Hematopoietic multipotent progenitor cell treated with erythropoietin and hydrocortisone succinate and interleukin-3 and kit ligand, for 17 days (in vitro differentiated cells): Measurements from ENCODE around the gene RNASEH2A.

Experiments used
- DNase-seq: peaks from one replicate; pipeline ENCODE4 v3.0.0-alpha.2; 2015; ENCODE audit warnings: low spot score

Gene RNASEH2A

GRCh38 chr19:12783291-12783848, 23.0 kb upstream of the RNASEH2A start:
- no peak for DNase-seq

GRCh38 chr19:12783849-12784393, 22.5 kb upstream of the RNASEH2A start:
- peak; percentile 52 for DNase-seq

- peak; percentile 78 for DNase-seq
These were observed 22.0 kb upstream of the RNASEH2A start for GRCh38 chr19:12784394-12784870.

DNA sequence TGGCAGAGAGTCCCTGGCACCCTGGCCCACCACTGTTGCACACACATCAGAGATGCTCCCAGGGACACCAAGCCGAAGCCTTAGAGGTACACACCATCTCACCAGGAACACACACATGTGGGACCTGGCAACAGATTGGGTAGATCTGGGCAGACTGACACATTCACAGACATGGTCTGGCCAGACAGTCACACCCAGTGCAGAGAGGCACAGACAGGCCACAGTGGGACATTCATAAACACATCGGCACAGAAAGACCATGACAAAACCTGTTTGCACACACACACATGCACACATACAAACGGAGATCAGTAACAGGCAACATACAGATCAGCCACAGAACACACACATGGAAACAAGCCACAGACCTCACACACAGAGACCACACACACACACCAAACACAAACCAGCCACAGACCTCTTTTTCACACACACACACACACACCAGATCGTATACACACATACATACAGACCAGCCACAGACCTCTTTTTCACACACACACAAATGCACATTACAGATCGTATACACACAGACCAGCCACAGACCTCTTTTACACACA, 21.4 kb upstream of the RNASEH2A start:
- DNase-seq, result no peak

- DNase-seq, result peak; percentile 62
These were observed 20.9 kb upstream of the RNASEH2A start for GRCh38 chr19:12785431-12786031.

DNA sequence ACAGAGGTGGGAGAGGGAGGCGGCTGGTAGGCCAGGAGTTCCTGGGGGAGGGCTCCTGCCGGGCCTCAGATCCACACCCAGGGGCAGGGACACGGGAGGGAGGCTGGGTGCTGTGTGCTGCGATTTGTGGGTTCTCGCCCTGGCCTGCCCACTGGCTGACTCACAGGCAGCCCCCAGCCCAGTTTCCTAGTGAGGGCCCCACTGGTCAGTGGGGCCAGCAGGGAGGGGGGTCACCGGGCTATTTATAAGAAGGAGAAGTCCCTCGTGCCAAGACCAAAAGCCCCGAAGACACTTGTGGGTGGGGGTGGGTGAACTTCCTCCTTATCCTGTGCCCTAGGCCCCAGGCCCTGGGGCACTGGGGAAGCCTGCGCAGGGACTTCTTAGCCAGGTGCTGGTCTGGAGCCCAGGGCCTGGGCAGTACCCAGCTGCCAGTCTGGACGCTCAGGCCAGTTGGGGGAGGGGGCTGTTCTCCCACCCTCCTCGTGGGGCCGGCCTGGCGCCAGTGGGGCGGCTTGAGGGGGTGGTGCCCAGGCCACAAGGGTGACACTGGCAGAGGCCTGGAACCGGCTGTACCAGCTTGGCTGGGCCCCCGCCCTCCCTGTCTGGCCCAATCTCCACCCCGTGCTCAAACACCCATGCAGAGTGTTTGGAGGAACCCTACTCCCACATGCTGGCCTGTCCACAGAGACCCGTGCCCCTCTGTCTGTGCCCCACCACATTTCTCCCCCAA, 20.1 kb upstream of the RNASEH2A start:
- DNase-seq, result peak; percentile 61

DNA sequence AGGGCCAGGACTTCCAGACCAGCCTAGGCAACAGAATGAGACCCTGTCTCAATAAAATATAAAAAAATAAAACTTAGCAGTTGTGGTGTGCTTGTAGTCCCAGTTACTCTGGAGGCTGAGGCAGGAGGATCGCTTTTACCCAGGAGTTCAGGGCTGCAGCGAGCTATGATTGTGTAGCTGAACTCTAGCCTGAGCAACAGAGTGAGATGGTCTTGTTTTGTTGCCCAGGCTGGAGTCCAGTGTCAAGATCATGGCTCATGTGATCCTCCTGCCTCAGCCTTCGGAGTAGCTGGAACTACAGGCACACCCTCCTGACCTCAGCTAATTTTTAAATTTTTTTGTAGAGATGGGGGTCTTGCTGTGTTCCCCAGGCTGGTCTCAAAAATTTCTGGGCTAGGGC, 19.4 kb upstream of the RNASEH2A start:
- peak; percentile 40 for DNase-seq

DNA sequence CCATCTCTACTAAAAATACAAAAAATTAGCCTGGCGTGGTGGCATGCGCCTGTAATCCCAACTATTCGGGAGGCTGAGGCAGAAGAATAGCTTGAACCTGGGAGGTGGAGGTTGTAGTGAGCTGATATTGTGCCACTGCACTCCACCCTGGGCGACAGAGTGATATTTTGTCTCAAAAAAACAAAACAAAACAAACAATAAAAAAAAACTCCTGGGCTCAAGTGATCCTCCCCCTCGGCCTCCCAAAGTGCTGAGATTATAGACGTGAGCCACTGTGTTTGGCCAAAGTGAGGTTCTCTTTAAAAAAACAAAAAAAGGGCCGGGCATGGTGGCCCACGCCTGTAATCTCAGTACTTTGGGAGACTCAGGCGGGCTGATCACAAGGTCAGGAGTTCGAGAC, 18.9 kb upstream of the RNASEH2A start:
- DNase-seq, result no peak

DNA sequence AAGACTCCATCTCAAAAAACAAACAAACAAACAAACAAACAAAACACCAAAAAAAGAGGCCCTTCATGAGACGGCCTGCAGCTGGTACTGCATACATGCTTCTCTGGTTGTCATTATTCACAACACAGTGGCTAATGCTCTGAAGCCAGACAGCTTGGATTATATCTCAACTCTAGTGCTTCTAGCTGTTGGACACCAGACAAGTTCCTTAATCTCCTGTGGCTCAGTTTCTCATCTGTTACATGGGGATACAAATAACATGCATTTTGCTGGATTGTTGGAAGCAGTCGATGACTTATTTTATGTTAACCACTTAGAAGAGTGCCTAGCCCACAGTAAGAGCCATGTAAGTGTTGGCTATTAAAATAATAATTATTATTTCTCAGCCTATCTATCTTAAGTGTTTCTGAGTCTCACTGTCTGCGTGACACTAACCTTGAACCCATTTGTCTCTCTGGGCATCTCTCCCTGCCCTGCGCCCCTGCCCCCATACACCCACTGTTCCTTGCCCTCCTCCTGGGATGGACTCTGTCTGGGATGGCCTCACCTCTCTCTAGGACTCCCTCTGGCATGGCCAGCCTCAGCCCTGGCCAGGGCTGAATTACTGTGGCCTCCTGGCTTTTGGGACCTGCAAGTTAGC, 18.2 kb upstream of the RNASEH2A start:
- DNase-seq, result peak; percentile 58

- DNase-seq, result peak; percentile 83
These were observed 17.7 kb upstream of the RNASEH2A start for GRCh38 chr19:12788682-12789097.

DNA sequence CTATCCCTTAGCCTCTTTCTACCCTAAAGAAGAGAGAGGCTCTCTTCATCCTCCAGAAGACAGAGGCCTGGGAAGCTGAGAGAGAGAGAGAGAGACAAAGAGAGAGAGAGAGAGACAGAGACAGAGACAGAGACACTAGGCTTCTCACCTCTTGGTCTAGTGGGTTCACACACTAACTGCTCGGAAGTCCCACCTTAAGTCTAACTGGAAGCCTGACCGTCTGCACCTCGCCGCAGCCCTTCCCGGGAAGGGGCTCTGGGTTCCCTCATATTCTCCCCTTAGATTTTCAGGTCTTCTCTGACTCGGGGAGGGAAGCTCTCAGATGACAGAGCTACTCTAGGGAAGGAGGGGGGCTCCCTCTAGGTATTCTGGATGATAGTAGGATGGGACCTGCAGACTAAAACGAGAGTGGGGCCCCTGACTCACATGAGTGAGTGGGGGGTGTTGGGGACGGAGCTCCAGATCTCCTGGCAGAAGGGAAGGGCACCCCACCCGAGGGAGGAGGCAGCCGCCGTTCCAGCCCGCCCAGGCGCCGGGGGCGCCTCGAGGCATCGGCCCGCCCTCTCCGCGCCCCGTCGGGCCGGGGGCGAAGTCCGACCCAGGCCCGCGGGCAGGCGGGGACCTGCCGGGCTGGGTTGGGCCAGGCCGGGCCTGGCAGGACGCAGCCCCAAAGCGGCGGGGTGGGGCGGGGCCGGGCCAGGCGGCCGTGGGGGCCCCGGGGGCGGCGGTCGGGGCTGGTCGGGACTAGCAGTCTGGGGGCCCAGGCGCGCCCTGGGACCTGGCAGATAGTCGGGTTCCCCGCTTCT, 17.1 kb upstream of the RNASEH2A start:
- DNase-seq, result peak; percentile 68

DNA sequence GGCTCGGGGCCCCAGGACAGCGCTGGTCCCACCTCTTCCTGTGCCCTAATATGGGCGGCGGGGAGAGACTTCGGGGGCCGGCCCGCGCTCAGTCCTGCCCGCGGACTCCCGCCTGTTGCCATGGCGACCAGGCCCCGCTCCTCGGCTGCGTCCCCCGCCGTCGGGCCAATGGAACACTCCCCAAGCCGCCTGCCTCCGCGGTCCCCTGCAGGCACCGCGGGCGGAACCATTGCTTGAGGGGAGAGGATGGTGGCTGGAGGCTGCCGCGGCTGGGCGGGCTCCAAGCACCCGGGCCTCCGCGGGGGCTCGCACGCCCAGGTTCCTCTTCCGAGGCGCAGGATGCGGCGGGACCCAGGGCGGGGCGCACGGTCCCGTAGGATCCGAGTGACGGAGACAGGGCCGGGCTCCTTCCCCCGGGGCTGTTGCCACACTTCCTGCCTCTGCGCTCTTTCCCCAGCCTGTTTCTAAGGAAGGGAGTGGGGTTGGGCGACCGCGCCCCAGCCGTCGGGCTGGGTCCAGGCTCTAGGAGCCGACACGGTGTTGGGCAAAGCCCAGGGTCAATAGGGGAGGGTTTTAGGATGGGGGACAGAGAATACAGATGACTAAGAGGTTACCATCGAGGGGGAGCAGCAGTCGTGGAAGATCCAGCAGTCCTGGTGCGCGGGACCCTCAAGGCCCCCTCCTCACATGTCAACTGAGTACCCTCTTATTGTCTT, 16.3 kb upstream of the RNASEH2A start:
- peak; percentile 97 for DNase-seq

DNA sequence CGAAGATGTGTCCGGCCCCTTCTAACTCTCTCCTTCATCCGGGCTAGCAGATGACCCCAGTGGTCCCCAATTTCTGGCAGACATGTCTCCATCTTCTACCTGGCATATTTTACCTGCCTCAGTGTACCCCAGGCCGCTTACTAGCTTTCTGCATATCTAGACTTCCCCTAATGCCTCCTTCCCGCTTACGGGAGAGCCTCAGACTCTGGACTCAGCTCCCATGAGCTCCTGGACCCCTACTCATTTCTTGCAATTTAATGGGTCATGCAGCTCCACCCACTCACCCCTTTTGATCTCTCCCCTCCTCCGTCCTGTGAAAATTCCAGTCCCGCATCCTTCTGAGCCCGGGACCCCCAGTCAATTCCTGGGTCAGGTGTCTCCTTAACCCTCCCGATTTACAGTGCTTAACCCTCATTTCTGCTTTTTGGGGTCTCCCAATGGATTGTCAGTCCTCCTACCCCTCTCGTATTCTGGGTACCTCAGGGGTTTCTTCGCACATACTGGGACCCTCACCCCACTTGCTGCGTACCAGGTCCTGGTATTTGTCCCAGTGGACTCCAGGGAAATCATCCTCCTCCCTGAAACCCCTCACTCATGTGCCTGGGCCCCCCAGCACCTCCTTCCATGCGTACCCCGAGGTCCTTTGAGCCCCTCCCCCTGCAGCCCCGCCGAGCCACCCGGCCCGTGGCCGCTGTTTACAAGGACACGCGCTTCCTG, 15.6 kb upstream of the RNASEH2A start:
- peak; percentile 68 for DNase-seq

DNA sequence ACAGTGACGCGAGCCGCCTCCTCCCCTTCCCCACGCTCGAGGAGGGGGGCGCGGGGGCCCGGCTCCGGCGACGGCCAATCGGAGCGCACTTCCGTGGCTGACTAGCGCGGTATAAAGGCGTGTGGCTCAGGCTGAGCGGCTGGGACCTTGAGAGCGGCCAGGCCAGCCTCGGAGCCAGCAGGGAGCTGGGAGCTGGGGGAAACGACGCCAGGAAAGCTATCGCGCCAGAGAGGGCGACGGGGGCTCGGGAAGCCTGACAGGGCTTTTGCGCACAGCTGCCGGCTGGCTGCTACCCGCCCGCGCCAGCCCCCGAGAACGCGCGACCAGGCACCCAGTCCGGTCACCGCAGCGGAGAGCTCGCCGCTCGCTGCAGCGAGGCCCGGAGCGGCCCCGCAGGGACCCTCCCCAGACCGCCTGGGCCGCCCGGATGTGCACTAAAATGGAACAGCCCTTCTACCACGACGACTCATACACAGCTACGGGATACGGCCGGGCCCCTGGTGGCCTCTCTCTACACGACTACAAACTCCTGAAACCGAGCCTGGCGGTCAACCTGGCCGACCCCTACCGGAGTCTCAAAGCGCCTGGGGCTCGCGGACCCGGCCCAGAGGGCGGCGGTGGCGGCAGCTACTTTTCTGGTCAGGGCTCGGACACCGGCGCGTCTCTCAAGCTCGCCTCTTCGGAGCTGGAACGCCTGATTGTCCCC, 14.9 kb upstream of the RNASEH2A start, which contains the start of gene JUNB:
Gene JUNB (plus strand): TSS at position 142 of the 706 bp plus-strand sequence. CDS start 286 bp downstream, at position 428.
- peak; percentile 96 for DNase-seq

DNA sequence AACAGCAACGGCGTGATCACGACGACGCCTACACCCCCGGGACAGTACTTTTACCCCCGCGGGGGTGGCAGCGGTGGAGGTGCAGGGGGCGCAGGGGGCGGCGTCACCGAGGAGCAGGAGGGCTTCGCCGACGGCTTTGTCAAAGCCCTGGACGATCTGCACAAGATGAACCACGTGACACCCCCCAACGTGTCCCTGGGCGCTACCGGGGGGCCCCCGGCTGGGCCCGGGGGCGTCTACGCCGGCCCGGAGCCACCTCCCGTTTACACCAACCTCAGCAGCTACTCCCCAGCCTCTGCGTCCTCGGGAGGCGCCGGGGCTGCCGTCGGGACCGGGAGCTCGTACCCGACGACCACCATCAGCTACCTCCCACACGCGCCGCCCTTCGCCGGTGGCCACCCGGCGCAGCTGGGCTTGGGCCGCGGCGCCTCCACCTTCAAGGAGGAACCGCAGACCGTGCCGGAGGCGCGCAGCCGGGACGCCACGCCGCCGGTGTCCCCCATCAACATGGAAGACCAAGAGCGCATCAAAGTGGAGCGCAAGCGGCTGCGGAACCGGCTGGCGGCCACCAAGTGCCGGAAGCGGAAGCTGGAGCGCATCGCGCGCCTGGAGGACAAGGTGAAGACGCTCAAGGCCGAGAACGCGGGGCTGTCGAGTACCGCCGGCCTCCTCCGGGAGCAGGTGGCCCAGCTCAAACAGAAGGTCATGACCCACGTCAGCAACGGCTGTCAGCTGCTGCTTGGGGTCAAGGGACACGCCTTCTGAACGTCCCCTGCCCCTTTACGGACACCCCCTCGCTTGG, 14.1 kb upstream of the RNASEH2A start:
- peak; percentile 80 for DNase-seq

DNA sequence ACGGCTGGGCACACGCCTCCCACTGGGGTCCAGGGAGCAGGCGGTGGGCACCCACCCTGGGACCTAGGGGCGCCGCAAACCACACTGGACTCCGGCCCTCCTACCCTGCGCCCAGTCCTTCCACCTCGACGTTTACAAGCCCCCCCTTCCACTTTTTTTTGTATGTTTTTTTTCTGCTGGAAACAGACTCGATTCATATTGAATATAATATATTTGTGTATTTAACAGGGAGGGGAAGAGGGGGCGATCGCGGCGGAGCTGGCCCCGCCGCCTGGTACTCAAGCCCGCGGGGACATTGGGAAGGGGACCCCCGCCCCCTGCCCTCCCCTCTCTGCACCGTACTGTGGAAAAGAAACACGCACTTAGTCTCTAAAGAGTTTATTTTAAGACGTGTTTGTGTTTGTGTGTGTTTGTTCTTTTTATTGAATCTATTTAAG, 13.5 kb upstream of the RNASEH2A start:
- DNase-seq, result no peak

DNA sequence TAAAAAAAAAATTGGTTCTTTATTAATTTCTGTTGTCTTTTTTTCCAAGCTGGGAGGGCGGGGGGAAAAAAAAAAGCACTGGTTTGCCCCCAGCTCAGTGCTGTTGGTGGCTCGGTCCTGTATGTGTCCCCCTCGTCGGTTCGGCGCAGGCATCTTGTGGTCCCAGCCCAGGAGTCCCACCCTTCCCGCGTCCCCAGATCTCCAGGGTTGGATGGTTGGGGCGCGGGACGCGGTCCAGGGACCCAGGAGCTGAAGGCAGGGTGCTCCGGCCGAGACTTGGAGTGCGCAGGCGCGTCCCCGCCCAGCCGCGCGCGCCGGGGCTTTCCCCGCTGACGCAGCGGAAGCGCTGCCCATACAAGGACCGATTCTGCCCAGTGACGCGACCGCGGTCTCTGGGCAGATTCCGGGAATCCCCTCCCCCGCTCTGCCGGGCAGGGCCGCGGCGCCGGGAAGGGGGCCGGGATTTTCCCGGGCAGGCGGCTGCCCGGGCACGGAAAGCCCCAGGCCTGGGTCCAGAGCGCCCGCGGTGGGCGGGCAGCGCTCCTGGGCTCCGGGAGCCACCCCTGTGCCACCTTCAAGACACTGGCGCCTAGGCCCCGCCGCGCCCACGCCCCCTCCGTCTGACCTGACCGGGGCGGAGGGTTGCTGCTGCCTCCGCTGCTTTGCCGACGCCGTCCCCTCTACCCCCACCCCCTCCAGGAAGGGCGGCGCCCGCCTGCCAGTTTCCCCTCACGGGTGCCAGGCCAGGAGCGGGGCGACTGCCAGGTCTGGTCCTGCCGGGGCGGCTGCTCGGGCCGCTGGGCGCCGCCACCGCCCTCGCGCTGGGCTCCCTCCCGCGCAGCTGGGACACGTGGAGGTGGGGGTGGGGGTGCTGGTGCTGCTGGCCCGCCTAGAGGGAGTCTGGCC, 12.8 kb upstream of the RNASEH2A start:
- DNase-seq, result peak; percentile 99
